HCT116 (cell line): ENCODE measurements around the gene SLC25A4. TPM values are rescaled to one million over a fixed set of nuclear protein-coding genes. Genes with fewer than 3 reads are reported as not detected.

Experiments used
- ATAC-seq: fragments of 200-7000 bp; cut with Tn5 transposase; 2 replicates; pipeline ENCODE4 v1.9.1; 2020; ENCODE audit warnings: mild to moderate bottlenecking, moderate library complexity
- BruUV-seq: library from RNA; stranded (reverse); fragments of 400-500 nt; replicated peaks from 2 replicates; lab custom pipeline; 2021; lab: Mats Ljungman, UMichigan
- CTCF ChIA-PET: fragments of 300-600 bp; sonication (Branson Sonifier 250); formaldehyde crosslinking; loops from one replicate; lab custom pipeline; 2021; ENCODE audit warnings: antibody characterized with exemption; lab: Charles Lee
- POLR2A ChIA-PET: fragments of 300-600, 350-600 bp; sonication (Branson Sonifier 250); formaldehyde crosslinking; loops from one replicate; lab custom pipeline; 2021; ENCODE audit warnings: antibody characterized with exemption; lab: Charles Lee
- RAD21 ChIA-PET, 2 experiments: fragments of 300-600 bp; sonication (Branson Sonifier 250); formaldehyde crosslinking; loops; one replicate each; lab custom pipeline; 2023; ENCODE audit warnings: low total read pairs in 2 of 2; ENCODE audit not compliant: uncharacterized antibody in 2 of 2, unreplicated experiment in 2 of 2, low non-redundant PET in 1 of 2; lab: Charles Lee
- DNase-seq: peaks from one replicate; pipeline ENCODE4 v3.0.0-alpha.2; 2010; ENCODE audit warnings: low read depth, low spot score
- H2AFZ ChIP-seq: fragments of 200-600 bp; shearing (Covaris generic), sonication (generic); 2 replicates; pipeline ENCODE4 v1.6.1; 2017; ENCODE audit warnings: low read depth, mixed run types, mixed read lengths, antibody characterized with exemption, low read length; ENCODE audit not compliant: poor library complexity, severe bottlenecking
- H3K27ac ChIP-seq: 2 replicates; pipeline ENCODE4 v1.5.1; 2012; ENCODE audit warnings: low read depth, low read length
- H3K27me3 ChIP-seq: fragments of 200-600 bp; sonication (generic); 2 replicates; pipeline ENCODE4 v1.6.1; 2016; ENCODE audit warnings: mixed run types, low read length, mixed read lengths; ENCODE audit not compliant: insufficient read depth
- H3K36me3 ChIP-seq, 2 experiments: fragments of 200-500 bp in 1 of 2; fragments of 200-600 bp in 1 of 2; sonication (Bioruptor generic) in 1 of 2; sonication (generic) in 1 of 2; 2 replicates each; pipeline versions ENCODE4 v1.5.1 to v1.6.1; 2014 to 2016; ENCODE audit warnings: low read length in 2 of 2, inconsistent platforms in 1 of 2, mixed read lengths in 1 of 2, mixed run types in 1 of 2; ENCODE audit not compliant: insufficient read depth in 2 of 2, control insufficient read depth in 1 of 2
- H3K4me1 ChIP-seq, 2 experiments: fragments of 200-600 bp in 1 of 2; sonication (generic) in 1 of 2; 2 replicates each; pipeline versions ENCODE4 v1.5.1 to v1.6.1; 2012 to 2017; ENCODE audit warnings: low read length in 2 of 2, inconsistent platforms in 1 of 2, mild to moderate bottlenecking in 1 of 2, mixed read lengths in 1 of 2, mixed run types in 1 of 2, moderate library complexity in 1 of 2; ENCODE audit not compliant: insufficient read depth in 2 of 2, control insufficient read depth in 1 of 2
- H3K4me2 ChIP-seq: fragments of 200-600 bp; sonication (generic); 2 replicates; pipeline ENCODE4 v1.6.1; 2017; ENCODE audit warnings: mixed run types, low read length, mixed read lengths
- H3K4me3 ChIP-seq, 2 experiments: fragments of 200-600 bp in 1 of 2; sonication (generic) in 1 of 2; replicated peaks in 1 of 2; 2 replicates each; pipeline ENCODE4 v1.5.1; 2011 to 2016; ENCODE audit warnings: low read length in 2 of 2, control low read depth in 1 of 2, low read depth in 1 of 2, mild to moderate bottlenecking in 1 of 2, mixed read lengths in 1 of 2, mixed run types in 1 of 2
- H3K79me2 ChIP-seq: fragments of 200-600 bp; sonication (generic); 2 replicates; pipeline ENCODE4 v1.6.1; 2017; ENCODE audit warnings: mild to moderate bottlenecking, mixed run types, low read length, moderate library complexity, mixed read lengths; ENCODE audit not compliant: insufficient read depth
- H3K9ac ChIP-seq: fragments of 200-600 bp; sonication (generic); 2 replicates; pipeline ENCODE4 v1.6.1; 2016; ENCODE audit warnings: low read length, mixed read lengths
- H3K9me2 ChIP-seq: fragments of 200-600 bp; sonication (generic), shearing (Covaris generic); 2 replicates; pipeline ENCODE4 v1.6.1; 2017; ENCODE audit warnings: mixed run types, mild to moderate bottlenecking, moderate library complexity; ENCODE audit not compliant: insufficient read depth
- H3K9me3 ChIP-seq, 2 experiments: fragments of 200-500 bp in 1 of 2; fragments of 200-600 bp in 1 of 2; sonication (Bioruptor generic) in 1 of 2; sonication (generic) in 1 of 2; 2 replicates each; pipeline ENCODE4 v1.6.1; 2014 to 2017; ENCODE audit warnings: low read length in 2 of 2, mixed read lengths in 2 of 2, inconsistent platforms in 1 of 2, low read depth in 1 of 2, mild to moderate bottlenecking in 1 of 2, mixed run types in 1 of 2, moderate library complexity in 1 of 2; ENCODE audit not compliant: control insufficient read depth in 1 of 2, insufficient read depth in 1 of 2
- H4K20me1 ChIP-seq: fragments of 200-600 bp; sonication (generic), shearing (Covaris generic); 2 replicates; pipeline ENCODE4 v1.6.1; 2017; ENCODE audit warnings: mixed run types, mild to moderate bottlenecking, moderate library complexity; ENCODE audit not compliant: insufficient read depth
- ATF3 ChIP-seq: IDR thresholded peaks from 2 replicates; pipeline ENCODE4 v1.6.1; 2012
- CEBPB ChIP-seq: IDR thresholded peaks from 2 replicates; pipeline ENCODE4 v1.6.1; 2012; ENCODE audit warnings: low read depth
- CTCF ChIP-seq, 3 experiments: fragments of 200-600 bp in 1 of 3; sonication (generic) in 1 of 3; IDR thresholded peaks in 2 of 3; conservative IDR thresholded peaks in 1 of 3; 2 replicates each; pipeline ENCODE4 v1.5.1; 2012 to 2017; ENCODE audit warnings: low read depth in 2 of 3, low read length in 2 of 3, antibody characterized with exemption in 1 of 3, borderline replicate concordance in 1 of 3, control low read depth in 1 of 3, mild to moderate bottlenecking in 1 of 3, mixed read lengths in 1 of 3, mixed run types in 1 of 3, moderate library complexity in 1 of 3; ENCODE audit not compliant: insufficient read depth in 1 of 3
- EGR1 ChIP-seq: IDR thresholded peaks from 2 replicates; pipeline ENCODE4 v1.6.1; 2012; ENCODE audit warnings: low read depth
- ELF1 ChIP-seq: IDR thresholded peaks from 2 replicates; pipeline ENCODE4 v1.6.1; 2012; ENCODE audit warnings: low read depth, borderline replicate concordance
- EZH2 ChIP-seq: fragments of 200-600 bp; sonication (generic); IDR thresholded peaks from 2 replicates; pipeline ENCODE4 v1.6.1; 2017; ENCODE audit warnings: antibody characterized with exemption, mixed run types
- FOSL1 ChIP-seq: IDR thresholded peaks from 2 replicates; pipeline ENCODE4 v1.6.1; 2012; ENCODE audit warnings: low read depth
- JUND ChIP-seq: IDR thresholded peaks from 2 replicates; pipeline ENCODE4 v1.6.1; 2012
- RAD21 ChIP-seq: IDR thresholded peaks from 2 replicates; pipeline ENCODE4 v1.6.1; 2012; ENCODE audit warnings: low read depth, mild to moderate bottlenecking
- REST ChIP-seq: IDR thresholded peaks from 2 replicates; pipeline ENCODE4 v1.6.1; 2012; ENCODE audit warnings: low read depth
- SP1 ChIP-seq: IDR thresholded peaks from 2 replicates; pipeline ENCODE4 v1.6.1; 2012; ENCODE audit warnings: low read depth
- YY1 ChIP-seq: IDR thresholded peaks from 2 replicates; pipeline ENCODE4 v1.6.1; 2011; ENCODE audit warnings: low read length, low read depth, moderate library complexity, mild to moderate bottlenecking; ENCODE audit not compliant: insufficient replicate concordance; ENCODE audit errors: extremely low read depth
- ZFX ChIP-seq: fragments of 450-650 bp; IDR thresholded peaks from 2 replicates; pipeline ENCODE4 v1.6.1; 2017
- intact Hi-C: fragments of 100-400 bp; cut with micrococcal nuclease; formaldehyde crosslinking; loops from 2 replicates; pipeline ENCODE4 v1.10.0; 2022
- total RNA-seq: library from RNA; stranded (reverse); gene quantifications from one replicate; pipeline ENCODE4 v1.2.1, GENCODE V29; 2021; ENCODE audit not compliant: unreplicated experiment
- TF ChIP-seq, protein P1 (sequence below): IDR thresholded peaks from 2 replicates; pipeline ENCODE4 v1.6.1; 2011; ENCODE audit warnings: mild to moderate bottlenecking, low read length, moderate library complexity; ENCODE audit not compliant: insufficient replicate concordance; ENCODE audit errors: extremely low read depth

The SLC25A4 gene
- total RNA-seq, 1 experiment from 2014 or later = 27.9 TPM

- TF ChIP-seq, protein P1, sequence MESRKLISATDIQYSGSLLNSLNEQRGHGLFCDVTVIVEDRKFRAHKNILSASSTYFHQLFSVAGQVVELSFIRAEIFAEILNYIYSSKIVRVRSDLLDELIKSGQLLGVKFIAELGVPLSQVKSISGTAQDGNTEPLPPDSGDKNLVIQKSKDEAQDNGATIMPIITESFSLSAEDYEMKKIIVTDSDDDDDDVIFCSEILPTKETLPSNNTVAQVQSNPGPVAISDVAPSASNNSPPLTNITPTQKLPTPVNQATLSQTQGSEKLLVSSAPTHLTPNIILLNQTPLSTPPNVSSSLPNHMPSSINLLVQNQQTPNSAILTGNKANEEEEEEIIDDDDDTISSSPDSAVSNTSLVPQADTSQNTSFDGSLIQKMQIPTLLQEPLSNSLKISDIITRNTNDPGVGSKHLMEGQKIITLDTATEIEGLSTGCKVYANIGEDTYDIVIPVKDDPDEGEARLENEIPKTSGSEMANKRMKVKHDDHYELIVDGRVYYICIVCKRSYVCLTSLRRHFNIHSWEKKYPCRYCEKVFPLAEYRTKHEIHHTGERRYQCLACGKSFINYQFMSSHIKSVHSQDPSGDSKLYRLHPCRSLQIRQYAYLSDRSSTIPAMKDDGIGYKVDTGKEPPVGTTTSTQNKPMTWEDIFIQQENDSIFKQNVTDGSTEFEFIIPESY = no peak
- no peak for TF ChIP-seq ZFX
These were observed 14.6 kb upstream of the SLC25A4 start (continued) for GRCh38 chr4:185128272-185129119.

- Histone ChIP-seq H3K9me3 (no peaks in the 10 kb centered on the region), H3K4me1 (peaks cover 2 to 5% of the 10 kb centered on the region in 2 experiments; a peak in 1 of 4 replicates), H3K27ac (no peak overlapping the region), H3K36me3 (no peaks in the 10 kb centered on the region), H3K4me2 (peak overlapping the region; percentile 45), H3K9me2 (no peaks in the 10 kb centered on the region), H2AFZ (peak overlapping the region; percentile 84), H3K9ac (no peak overlapping the region), H3K79me2 (no peaks in the 10 kb centered on the region), H3K4me3 (no peak overlapping the region), H3K27me3 (no peaks in the 10 kb centered on the region), H4K20me1 (no peaks in the 10 kb centered on the region)
- ATAC-seq = peak; percentile 85
- CTCF ChIA-PET = interaction anchor here (0.5 to 2.2 kb wide), 21 partner anchors 8 to 1872 kb away, joined by 3 to 47 read pairs (median 5); partner anchors contain the start of gene SLC25A4
- POLR2A ChIA-PET = interaction anchor here (0.7 to 1.9 kb wide), 5 partner anchors 9 to 95 kb away, joined by 3 to 11 read pairs (median 4); partner anchors contain the start of gene SLC25A4
- RAD21 ChIA-PET = interaction anchor here (0.9 to 1.6 kb wide), 5 partner anchors 49 to 129 kb away, joined by 3 to 5 read pairs (median 4); no protein-coding TSS in a partner anchor
- BruUV-seq = no TSS peak
- DNase-seq = peak; percentile 59
- intact Hi-C loops = loop anchor here (1.0 to 5.0 kb wide), 5 partner anchors 49 to 387 kb away; partner anchors contain the start of gene ACSL1
- no peak for TF ChIP-seq SP1
- peak; percentile 62; the same call in 1 of the 2 replicates for TF ChIP-seq CEBPB
- no peak for TF ChIP-seq ZFX
- TF ChIP-seq ELF1 = no peak
- TF ChIP-seq RAD21 = peak; percentile 96
- peak; percentile 57 to 92 (median 89); a peak in 5 of 6 replicates for TF ChIP-seq CTCF (IDR thresholded peaks at IDR 0.05 in 2 of 3, conservative IDR thresholded peaks at IDR 0.05 in 1 of 3; ENCODE audit: borderline replicate concordance in 1 of 3, insufficient read depth in 1 of 3, low read depth in 2 of 3, low read length in 2 of 3)
- TF ChIP-seq REST = no peak
- no peak for TF ChIP-seq EGR1
- TF ChIP-seq FOSL1 = no peak
- no peak for TF ChIP-seq EZH2
- no peak for TF ChIP-seq JUND
- TF ChIP-seq YY1 = no peak
- TF ChIP-seq ATF3 = no peak
These were observed 8.7 kb upstream of the SLC25A4 start for GRCh38 chr4:185134307-185134869.
